ENCODE data around the gene ZNF451. TPM values are rescaled to one million over a fixed set of nuclear protein-coding genes. Genes with fewer than 3 reads are reported as not detected.

ZNF451 gene
- total RNA-seq, 4 donors from 2014 or later: 40.2 to 126 (median 75.0) TPM

DNA sequence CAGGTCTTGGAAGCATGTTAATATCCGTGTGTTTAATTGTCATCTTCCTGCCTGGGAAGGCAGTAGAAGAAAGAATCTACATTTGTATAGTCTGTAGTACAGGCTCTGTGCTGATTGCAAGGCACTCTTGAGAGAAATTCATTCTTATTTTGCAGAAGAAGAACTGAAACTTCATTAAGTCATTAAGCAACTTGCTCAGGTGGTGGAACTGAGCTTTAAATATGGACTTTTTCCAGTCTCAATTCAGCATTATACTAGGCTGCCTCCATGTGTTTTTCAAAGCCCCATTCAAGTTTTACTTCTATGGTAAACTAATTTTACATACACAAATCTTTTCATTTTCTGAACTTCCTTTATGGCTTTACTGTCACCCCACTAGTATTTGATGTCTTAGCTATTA lies 18.7 kb downstream of the ZNF451 start:
- no peak for DNase-seq
- H3K4me1 ChIP-seq: no peaks in the 10 kb centered on the region
- no peak for TF ChIP-seq POLR2A (IDR thresholded peaks at IDR 0.05)
- TF ChIP-seq, protein P1, sequence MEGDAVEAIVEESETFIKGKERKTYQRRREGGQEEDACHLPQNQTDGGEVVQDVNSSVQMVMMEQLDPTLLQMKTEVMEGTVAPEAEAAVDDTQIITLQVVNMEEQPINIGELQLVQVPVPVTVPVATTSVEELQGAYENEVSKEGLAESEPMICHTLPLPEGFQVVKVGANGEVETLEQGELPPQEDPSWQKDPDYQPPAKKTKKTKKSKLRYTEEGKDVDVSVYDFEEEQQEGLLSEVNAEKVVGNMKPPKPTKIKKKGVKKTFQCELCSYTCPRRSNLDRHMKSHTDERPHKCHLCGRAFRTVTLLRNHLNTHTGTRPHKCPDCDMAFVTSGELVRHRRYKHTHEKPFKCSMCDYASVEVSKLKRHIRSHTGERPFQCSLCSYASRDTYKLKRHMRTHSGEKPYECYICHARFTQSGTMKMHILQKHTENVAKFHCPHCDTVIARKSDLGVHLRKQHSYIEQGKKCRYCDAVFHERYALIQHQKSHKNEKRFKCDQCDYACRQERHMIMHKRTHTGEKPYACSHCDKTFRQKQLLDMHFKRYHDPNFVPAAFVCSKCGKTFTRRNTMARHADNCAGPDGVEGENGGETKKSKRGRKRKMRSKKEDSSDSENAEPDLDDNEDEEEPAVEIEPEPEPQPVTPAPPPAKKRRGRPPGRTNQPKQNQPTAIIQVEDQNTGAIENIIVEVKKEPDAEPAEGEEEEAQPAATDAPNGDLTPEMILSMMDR (IDR thresholded peaks at IDR 0.05): no peak

DNA sequence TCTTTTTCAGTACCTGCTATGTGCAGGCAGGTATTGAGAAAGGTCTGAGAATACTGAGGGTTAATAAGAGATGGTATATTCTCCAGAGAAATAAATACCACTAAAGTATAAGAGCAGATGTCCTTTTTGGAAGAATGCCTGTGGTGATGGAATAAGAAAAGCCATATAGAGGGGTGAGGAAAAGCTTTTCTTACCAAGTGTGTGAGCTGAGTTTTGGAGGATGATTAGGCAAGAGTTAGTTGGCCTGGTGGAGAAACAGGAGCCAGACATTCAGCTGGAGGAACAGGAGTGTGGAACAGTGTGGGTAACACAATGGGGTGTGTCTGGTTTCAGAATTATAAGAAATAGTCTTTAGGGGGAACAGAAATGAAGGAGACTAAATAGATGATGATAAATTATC lies 19.9 kb downstream of the ZNF451 start:
- no peak for DNase-seq
- Histone ChIP-seq H3K4me1 (no peaks in the 10 kb centered on the region), H3K4me3 (no peak overlapping the region), H3K9me3 (no peaks in the 10 kb centered on the region), H3K27ac (no peak overlapping the region), H3K27me3 (no peaks in the 10 kb centered on the region), H3K36me3 (no peaks in the 10 kb centered on the region)
- TF ChIP-seq POLR2A (IDR thresholded peaks at IDR 0.05): no peak
- TF ChIP-seq, protein P1 (IDR thresholded peaks at IDR 0.05): no peak
- intact Hi-C loops (cut with DNase I; ENCODE audit: low total_unique reads): no loop called here

More for the DNA sequence above, 18.7 kb downstream of the ZNF451 start:
- Histone ChIP-seq H3K4me3 (no peak overlapping the region), H3K36me3 (no peaks in the 10 kb centered on the region), H3K27me3 (no peaks in the 10 kb centered on the region), H3K9me3 (no peaks in the 10 kb centered on the region), H3K27ac (no peak overlapping the region)
- intact Hi-C loops (cut with DNase I; ENCODE audit: low total_unique reads): no loop called here

DNA sequence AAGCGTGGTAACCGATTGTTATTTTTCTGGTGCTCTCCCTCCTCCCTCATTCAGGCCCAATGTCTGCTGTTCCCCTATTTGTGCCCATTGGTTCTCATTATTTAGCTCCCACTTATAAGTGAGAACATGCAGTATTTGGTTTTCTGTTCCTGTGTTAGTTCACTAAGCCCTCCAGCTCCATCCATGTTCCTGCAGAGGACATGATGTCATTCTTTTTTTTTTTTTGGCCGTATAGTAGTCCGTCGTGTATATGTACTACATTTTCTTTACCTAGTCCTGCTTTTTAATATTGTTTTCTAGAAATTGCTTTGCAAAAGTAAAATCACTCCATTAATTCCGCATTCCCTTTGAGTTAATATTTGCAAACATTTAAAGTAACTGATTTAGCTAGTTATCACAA lies 23.1 kb downstream of the ZNF451 start:
- no peak for TF ChIP-seq POLR2A (IDR thresholded peaks at IDR 0.05)
- TF ChIP-seq, protein P1 (IDR thresholded peaks at IDR 0.05): no peak
- H3K36me3 ChIP-seq: no peaks in the 10 kb centered on the region
- H3K4me1 ChIP-seq: no peaks in the 10 kb centered on the region
- no peaks in the 10 kb centered on the region for H3K27me3 ChIP-seq
- intact Hi-C loops (cut with DNase I; ENCODE audit: low total_unique reads): no loop called here
- no peak overlapping the region for H3K4me3 ChIP-seq
- DNase-seq: no peak
- H3K27ac ChIP-seq: no peak overlapping the region
- H3K9me3 ChIP-seq: no peaks in the 10 kb centered on the region

DNA sequence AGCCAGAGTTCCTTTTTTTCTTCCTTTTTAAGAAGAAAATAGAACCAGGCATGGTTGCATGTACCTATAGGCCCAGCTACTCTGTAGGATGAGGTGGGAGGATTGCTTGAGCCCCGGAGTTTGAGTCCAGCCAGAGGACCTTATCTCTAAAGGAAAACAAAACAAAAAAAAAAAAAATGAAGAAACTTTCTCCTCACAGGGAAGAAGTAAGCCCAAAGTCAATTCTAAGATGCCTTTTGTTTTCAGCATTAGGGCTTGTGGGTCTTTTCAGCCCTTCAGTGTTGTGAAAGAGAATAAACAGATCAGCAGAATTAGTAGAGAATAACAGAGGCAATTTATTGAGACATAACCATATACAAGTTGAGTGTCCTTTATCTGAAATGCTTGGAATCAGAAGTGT lies 26.8 kb downstream of the ZNF451 start:
- TF ChIP-seq, protein P1 (IDR thresholded peaks at IDR 0.05): no peak
- TF ChIP-seq POLR2A (IDR thresholded peaks at IDR 0.05): no peak
- intact Hi-C loops (cut with DNase I; ENCODE audit: low total_unique reads): no loop called here
- no peaks in the 10 kb centered on the region for H3K36me3 ChIP-seq
- H3K4me3 ChIP-seq: no peak overlapping the region
- DNase-seq: no peak
- H3K27me3 ChIP-seq: no peaks in the 10 kb centered on the region
- H3K4me1 ChIP-seq: no peaks in the 10 kb centered on the region
- no peak overlapping the region for H3K27ac ChIP-seq
- H3K9me3 ChIP-seq: no peaks in the 10 kb centered on the region

DNA sequence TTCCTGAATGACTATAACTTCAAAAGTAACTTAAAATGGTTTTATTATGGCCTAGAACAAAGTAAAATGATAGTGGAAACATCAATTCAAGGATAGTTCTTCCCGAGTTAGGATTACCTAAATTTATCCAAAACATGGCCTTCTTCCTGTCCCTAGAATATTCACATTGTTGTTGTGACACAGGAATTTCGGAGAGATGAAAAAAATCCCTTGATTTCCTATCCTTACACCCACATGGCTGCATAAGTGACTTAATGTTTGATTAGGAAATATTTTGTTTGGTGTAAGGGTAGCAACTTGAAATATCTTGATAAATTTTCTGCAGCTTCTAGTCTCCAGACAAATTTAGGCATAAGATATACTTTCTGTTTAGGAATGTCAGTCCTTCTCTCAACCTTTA lies 27.8 kb downstream of the ZNF451 start:
- no peaks in the 10 kb centered on the region for H3K9me3 ChIP-seq
- no peaks in the 10 kb centered on the region for H3K27me3 ChIP-seq
- no peaks in the 10 kb centered on the region for H3K4me1 ChIP-seq
- no peaks in the 10 kb centered on the region for H3K36me3 ChIP-seq
- intact Hi-C loops (cut with DNase I; ENCODE audit: low total_unique reads): no loop called here
- no peak for DNase-seq
- H3K27ac ChIP-seq: no peak overlapping the region
- H3K4me3 ChIP-seq: no peak overlapping the region
- TF ChIP-seq, protein P1 (IDR thresholded peaks at IDR 0.05): no peak
- no peak for TF ChIP-seq POLR2A (IDR thresholded peaks at IDR 0.05)

Data from uterus (tissue), 4 donors.